BE2C (cell line): ENCODE measurements around the gene TMPRSS15.

Experiments
- DNase-seq: peaks from one replicate; pipeline ENCODE4 v3.0.0-alpha.2; 2020
- H3K27me3 ChIP-seq: fragments of 250-450 bp; sonication (Bioruptor Pico); 2 replicates; pipeline ENCODE4 v1.5.1; 2020; ENCODE audit warnings: mild to moderate bottlenecking
- H3K36me3 ChIP-seq: fragments of 250-450 bp; sonication (Bioruptor Pico); 2 replicates; pipeline ENCODE4 v1.5.1; 2020; ENCODE audit warnings: mild to moderate bottlenecking
- H3K4me1 ChIP-seq: fragments of 250-450 bp; sonication (Bioruptor Pico); 2 replicates; pipeline ENCODE4 v1.5.1; 2020
- H3K4me3 ChIP-seq: 2 replicates; pipeline ENCODE4 v1.5.1; 2011; ENCODE audit warnings: low read depth, low read length
- H3K9me3 ChIP-seq: fragments of 250-450 bp; sonication (Bioruptor Pico); 2 replicates; pipeline ENCODE4 v1.5.1; 2020
- TF ChIP-seq, protein P1 (sequence below): IDR thresholded peaks from 2 replicates; pipeline ENCODE4 v1.5.1; 2012; ENCODE audit warnings: mild to moderate bottlenecking, low read depth, low read length

TMPRSS15 gene

DNA sequence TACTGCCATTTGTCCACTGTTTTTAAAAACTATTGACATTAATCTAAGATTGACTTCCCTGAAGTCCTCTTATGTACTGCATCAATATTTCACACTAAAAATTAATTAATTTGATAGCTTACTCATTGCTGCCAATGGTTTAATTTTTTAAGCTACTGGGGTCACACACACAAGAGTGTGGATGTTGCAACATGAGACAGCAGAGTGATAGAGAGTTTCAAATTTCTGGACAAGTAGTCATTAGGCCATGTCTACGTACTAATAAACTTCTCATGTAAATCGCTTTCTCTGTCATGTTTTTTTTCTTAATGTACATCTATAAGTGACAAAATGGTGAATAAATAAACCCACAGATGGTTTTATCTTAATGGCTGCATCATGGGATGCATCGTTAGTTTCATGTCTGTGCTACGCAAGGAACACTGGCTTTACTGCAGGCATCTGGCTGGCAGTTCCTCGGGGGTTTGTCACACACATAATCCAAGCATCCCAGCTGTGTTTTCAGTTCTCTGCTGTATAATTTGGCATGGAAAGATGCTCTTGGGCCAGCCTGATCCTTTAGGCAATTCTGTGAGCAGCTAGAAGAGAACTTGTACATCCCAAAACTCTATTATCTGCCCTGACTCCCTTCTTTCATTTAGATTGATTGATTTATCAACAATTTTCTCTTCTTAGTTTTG lies 175.4 kb downstream of the TMPRSS15 start:
- DNase-seq, result peak; percentile 60
- Histone ChIP-seq H3K4me3 (peak overlapping the region; percentile 4; the same call in 1 of the 2 replicates), H3K27me3 (no peaks in the 10 kb centered on the region), H3K9me3 (no peaks in the 10 kb centered on the region), H3K36me3 (no peaks in the 10 kb centered on the region), H3K4me1 (peaks cover 9% of the 10 kb centered on the region)
- TF ChIP-seq, protein P1, sequence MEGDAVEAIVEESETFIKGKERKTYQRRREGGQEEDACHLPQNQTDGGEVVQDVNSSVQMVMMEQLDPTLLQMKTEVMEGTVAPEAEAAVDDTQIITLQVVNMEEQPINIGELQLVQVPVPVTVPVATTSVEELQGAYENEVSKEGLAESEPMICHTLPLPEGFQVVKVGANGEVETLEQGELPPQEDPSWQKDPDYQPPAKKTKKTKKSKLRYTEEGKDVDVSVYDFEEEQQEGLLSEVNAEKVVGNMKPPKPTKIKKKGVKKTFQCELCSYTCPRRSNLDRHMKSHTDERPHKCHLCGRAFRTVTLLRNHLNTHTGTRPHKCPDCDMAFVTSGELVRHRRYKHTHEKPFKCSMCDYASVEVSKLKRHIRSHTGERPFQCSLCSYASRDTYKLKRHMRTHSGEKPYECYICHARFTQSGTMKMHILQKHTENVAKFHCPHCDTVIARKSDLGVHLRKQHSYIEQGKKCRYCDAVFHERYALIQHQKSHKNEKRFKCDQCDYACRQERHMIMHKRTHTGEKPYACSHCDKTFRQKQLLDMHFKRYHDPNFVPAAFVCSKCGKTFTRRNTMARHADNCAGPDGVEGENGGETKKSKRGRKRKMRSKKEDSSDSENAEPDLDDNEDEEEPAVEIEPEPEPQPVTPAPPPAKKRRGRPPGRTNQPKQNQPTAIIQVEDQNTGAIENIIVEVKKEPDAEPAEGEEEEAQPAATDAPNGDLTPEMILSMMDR, result no peak

- Histone ChIP-seq H3K4me1 (no peaks in the 10 kb centered on the region), H3K27me3 (no peaks in the 10 kb centered on the region), H3K4me3 (no peak overlapping the region), H3K36me3 (no peaks in the 10 kb centered on the region), H3K9me3 (no peaks in the 10 kb centered on the region)
- no peak for DNase-seq
- TF ChIP-seq, protein P1, result no peak
These were observed 181.2 kb downstream of the TMPRSS15 start for GRCh38 chr21:18222346-18222745.

- no peaks in the 10 kb centered on the region for H3K36me3 ChIP-seq
- H3K4me1 ChIP-seq, result no peaks in the 10 kb centered on the region
- no peak for DNase-seq
- no peak overlapping the region for H3K4me3 ChIP-seq
- H3K9me3 ChIP-seq, result no peaks in the 10 kb centered on the region
- H3K27me3 ChIP-seq, result no peaks in the 10 kb centered on the region
- TF ChIP-seq, protein P1, result no peak
These were observed 183.1 kb downstream of the TMPRSS15 start for GRCh38 chr21:18220498-18220897.
